NCI-H187 treated with DMSO at 0.1 percent for 48 hours (cell line): ENCODE results near the gene PTPRN2.

ENCODE experiments used
- DNase-seq: peaks from one replicate; lab custom pipeline; 2025; lab: John Stamatoyannopoulos, UW

The PTPRN2 gene

GRCh38 chr7:158602905-158603772 lies 15.5 kb upstream of the PTPRN2 start:
- no peak for DNase-seq

- DNase-seq = no peak
Measured at GRCh38 chr7:158602041-158602440, 14.4 kb upstream of the PTPRN2 start.

DNA sequence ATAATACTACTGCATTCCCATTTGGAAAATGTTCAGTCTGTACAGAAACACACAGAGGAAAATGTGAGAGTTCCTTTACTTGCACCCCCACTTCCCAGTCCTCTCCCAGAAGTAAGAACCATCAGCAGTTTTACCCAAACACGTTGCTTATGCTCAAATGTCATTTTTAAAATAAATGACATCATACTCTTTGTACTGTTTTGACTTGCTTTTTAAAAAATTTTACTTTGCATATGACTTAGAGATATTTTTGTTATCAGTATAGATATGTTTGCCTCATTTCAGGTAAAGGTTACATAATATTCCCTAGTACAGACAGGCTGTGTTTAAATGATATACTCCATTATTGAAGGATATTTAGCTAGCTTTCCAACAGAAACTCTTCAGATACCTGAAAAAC lies 13.5 kb upstream of the PTPRN2 start:
- DNase-seq = no peak

GRCh38 chr7:158596745-158597144 lies 9.1 kb upstream of the PTPRN2 start:
- DNase-seq = no peak

DNA sequence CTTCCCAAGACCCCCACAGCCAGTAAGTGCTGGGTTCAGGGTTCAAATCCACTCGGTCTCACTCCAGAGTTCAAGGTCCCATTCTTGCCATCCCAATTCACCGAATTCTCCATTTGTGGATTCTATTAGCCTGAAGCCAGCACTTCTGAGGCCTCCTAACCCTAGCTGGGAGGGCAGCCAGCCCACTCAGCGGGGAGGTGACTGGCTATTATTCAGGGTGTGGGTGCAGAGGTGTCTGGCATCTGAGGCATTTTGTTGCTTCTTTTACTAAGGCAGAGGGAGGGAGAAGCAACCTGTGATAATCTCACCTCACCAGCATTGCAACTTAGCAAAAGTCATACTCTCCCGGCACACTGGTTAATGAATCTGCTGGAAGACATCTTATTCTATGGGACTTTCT lies 8.7 kb upstream of the PTPRN2 start:
- DNase-seq = no peak

DNA sequence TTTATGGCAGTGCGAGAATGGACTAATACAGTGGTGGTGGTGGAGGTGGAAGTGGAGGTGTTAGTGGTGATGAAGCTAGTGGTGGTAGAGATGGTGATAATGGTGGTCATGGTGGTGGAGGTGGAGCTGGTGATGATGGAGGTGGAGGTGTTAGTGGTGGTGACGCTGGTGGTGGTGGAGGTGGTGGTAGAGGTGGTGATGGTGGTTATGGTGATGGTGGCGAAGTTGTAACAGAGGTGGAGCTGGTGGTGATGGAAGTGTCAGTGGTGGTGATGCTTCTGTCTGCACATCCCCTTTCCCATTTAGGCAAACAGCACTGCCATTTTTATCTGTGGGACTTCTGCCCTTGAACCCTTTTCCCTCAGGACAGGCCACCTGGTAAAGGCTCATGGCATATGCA lies 7.4 kb upstream of the PTPRN2 start:
- no peak for DNase-seq

DNA sequence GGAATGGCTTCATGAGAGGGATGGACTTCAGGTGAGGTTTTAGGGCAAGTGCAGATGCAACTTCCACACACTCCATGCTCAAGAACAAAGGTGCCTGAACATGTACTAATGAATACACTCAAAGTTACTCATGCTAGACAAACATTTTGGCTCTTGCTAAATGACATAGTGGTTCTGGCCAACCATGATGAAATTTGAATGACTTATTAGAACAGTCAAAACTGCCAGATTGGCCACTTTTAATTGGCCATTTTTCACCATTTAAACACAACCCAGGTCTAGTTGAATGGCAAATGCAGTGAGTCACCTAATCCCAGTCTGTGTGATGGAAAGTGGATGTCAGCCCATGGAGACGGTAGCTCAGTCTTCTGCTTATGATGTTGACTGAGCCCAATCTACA lies 4.9 kb upstream of the PTPRN2 start:
- DNase-seq = no peak

DNA sequence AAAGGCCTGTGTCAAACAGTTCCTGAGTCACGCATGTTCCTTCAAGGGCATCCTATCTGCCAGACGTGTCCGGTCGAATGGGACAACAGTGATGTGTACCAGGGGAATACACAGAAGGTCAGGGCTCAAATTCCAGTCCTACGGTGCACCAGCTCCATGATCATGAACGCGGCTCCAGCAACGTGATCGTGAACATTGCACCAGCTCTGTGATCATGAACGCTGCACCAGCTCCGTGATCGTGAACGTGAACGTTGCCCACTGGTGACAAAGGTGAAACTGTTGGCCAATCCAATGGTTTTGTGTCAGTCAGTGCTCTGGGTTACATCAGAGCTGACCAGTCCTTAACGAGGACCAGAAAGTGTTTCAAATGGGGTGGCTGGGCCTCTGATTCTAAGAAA lies 4.3 kb upstream of the PTPRN2 start:
- no peak for DNase-seq

GRCh38 chr7:158590181-158590530 lies 2.5 kb upstream of the PTPRN2 start:
- no peak for DNase-seq

DNA sequence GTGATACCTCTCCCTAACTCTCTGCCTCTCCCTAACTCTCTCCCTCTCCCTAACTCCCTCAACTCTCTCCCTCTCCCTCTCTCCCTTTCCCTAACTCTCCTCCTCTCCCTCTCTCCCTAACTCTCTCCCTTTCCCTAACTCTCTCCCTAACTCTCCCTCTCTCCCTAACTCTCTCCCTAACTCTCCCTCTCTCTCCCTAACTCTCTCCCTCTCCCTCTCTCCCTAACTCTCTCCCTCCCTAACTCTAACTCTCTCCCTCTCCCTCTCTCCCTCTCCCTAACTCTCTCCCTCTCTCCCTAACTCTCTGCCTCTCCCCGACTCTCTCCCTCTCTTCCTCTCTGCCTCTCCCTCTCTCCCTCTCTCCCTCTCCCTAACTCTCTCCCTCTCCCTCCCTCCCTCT lies 2.0 kb upstream of the PTPRN2 start:
- no peak for DNase-seq

GRCh38 chr7:158588878-158589442 lies 1.3 kb upstream of the PTPRN2 start:
- DNase-seq = no peak

GRCh38 chr7:158588085-158588877 lies 658 bp upstream of the PTPRN2 start:
- no peak for DNase-seq

GRCh38 chr7:158586499-158587161 lies 993 bp downstream of the PTPRN2 start:
- DNase-seq = no peak

- no peak for DNase-seq
Measured at GRCh38 chr7:158585721-158586498, 1.7 kb downstream of the PTPRN2 start.

- DNase-seq = no peak
Measured at GRCh38 chr7:158584407-158584806, 3.2 kb downstream of the PTPRN2 start.

DNA sequence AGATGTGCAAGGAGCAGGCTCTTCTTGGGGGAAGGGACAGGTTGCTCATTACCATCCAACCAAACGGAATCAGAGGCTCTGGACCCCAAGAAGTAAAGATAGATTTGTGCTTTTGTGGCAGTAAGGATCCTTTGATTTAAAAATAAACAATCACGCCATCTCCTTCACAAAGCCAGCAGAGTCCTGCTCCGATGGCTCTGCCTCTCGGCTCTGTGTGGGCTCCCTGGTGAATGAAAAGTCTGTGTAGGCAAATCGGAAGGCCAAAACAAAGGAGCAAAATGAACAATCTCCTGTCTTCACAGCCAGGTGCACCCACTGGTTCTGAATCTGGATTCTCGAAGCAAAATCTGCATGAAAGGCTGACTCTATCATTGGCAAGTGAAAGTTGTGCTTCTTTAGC lies 3.8 kb downstream of the PTPRN2 start:
- no peak for DNase-seq

DNA sequence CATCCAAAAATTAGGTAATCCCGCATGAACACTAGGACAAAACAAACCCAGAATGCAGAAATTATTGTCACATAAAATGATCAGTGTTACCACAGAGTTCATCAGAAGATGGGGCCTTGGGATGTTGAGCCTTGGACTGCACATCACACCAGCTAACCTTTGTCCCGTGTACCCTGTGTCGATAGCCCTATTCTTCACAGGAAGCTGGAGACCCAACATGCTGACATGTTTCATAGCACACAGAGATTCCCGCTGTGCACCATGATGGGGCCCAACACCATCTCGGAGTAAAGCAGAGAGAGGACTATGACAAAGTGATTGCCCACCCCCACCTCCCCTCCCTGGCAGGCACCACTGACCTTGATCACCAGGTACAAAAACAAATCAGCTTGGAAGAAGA lies 4.5 kb downstream of the PTPRN2 start:
- no peak for DNase-seq

GRCh38 chr7:158582089-158582456 lies 5.5 kb downstream of the PTPRN2 start:
- DNase-seq = peak; percentile 85

DNA sequence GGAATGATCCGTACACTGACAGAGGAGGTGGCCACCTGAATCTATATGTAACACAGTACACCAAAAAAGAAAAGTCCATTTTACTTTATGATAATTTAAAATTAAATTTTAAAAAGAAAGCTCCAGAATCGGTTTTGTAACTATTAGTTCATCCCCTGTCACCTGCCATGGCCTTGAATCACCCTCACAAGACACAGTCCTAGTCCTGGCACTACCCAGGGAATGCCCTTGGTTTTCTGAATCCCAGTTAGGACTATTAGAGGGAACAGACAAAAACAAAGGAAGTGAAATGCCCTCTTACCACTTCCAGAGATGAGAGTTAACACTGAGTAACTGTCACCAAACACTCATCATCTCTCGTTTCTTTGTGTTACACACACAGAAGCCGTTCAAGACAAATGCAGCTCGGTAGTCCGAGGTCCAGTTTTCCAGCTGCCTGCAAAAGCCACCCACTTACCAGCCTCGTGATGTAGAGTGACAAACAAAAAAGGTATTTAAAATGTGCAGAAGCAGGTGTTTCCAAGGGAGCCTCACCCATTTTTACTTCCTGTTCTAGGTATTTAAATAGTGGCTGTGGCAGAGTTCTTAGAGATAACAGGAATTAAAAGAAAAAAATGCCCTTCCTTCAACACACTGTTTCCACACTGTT lies 6.1 kb downstream of the PTPRN2 start:
- peak; percentile 93 for DNase-seq

DNA sequence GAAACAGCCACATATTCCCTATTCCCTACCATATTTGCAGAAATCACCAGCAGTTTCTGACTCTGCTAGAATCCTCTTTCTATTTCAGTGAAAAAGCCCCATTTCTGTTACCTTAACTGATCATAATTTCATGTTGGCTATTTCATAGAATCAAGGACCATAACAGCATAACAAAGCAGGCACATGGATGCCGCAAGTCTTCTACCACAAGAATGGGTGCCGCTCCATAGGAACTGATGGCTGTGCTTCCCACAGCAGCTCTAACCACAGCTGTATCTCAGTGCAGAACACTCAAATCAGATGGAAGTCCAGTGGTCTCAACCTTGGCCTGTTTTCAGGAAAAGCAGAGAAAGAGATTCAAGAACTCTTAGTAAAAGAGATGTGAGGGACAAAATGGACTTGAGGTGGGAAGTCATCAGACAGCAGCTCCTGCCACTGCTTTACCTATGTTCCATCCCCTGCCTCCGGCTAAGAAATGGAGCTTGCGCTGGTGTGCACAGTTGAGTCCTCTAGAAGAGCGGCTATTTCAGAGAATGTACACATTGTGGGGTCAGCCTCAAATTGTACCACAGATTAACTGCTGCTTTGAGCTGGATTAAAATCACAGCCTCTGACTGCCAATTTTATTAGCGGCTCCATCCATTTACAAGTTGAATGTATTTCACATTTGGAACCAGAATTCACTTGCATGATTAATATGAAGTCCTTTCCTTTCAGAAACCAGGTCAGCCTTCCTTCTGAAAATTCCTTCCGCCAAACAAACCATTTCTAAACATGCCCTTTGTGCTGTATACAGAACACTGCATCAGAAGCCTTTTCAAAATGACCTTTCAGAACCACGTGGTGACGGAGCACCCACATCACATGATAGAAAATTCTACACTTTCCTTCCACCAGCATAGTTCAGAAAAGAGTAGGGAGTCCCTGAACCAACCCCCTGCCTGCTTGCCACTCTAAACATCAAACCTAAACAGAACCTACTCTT lies 7.7 kb downstream of the PTPRN2 start:
- DNase-seq = no peak
